Measurements from ENCODE around the gene IL32. TPM values are rescaled to one million over a fixed set of nuclear protein-coding genes. Genes with fewer than 3 reads are reported as not detected.

The IL32 gene
- total RNA-seq, 4 donors from 2014 or later, result 93.3 to 676 (median 590) TPM

- H3K27ac ChIP-seq, result no peak overlapping the region
- peak overlapping the region in 2 of 4 donors; percentile 63 to 68 for H3K4me3 ChIP-seq
- no peak for TF ChIP-seq POLR2A (IDR thresholded peaks at IDR 0.05)
- peak in 1 of 6 experiments; percentile 26 for TF ChIP-seq CTCF (IDR thresholded peaks at IDR 0.05)
- peaks cover 0 to 16% (median 0%) of the 10 kb centered on the region in 3 donors for H3K36me3 ChIP-seq
- H3K9me3 ChIP-seq, result no peaks in the 10 kb centered on the region
- peaks cover 0 to 29% (median 0%) of the 10 kb centered on the region in 4 donors for H3K4me1 ChIP-seq
- H3K27me3 ChIP-seq, result no peaks in the 10 kb centered on the region
- no peak for DNase-seq
Measured at GRCh38 chr16:3113765-3114479, 48.5 kb downstream of the IL32 start.

DNA sequence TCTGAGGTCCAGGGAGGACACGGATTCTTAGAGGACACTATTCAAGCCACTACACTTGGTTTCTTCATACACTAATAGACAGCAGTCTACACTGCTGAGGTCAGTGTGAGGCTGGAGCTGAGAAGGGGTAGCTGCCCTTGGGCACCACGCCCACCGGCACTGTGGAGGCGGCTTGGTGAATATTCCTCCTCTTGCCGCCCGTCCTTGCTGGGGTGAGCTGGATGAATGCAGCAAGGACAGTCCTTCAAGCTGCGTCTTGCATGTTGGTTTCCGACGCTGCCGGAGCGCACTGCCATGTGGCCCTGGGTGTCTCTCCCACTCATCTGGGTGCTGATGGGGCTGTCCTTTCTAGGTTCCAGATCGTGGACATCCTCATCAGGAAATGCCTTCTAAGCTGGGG, 49.6 kb downstream of the IL32 start:
- H3K36me3 ChIP-seq, result peaks cover 0 to 27% (median 0%) of the 10 kb centered on the region in 3 donors
- peaks cover 0 to 29% (median 0%) of the 10 kb centered on the region in 4 donors for H3K4me1 ChIP-seq
- no peak overlapping the region for H3K27ac ChIP-seq
- TF ChIP-seq POLR2A (IDR thresholded peaks at IDR 0.05) (no peak), CTCF (IDR thresholded peaks at IDR 0.05) (no peak)
- DNase-seq, result no peak
- H3K9me3 ChIP-seq, result no peaks in the 10 kb centered on the region
- H3K4me3 ChIP-seq, result no peak overlapping the region
- no peaks in the 10 kb centered on the region for H3K27me3 ChIP-seq

- no peak for DNase-seq
- Histone ChIP-seq H3K9me3 (no peaks in the 10 kb centered on the region), H3K4me3 (no peak overlapping the region), H3K27ac (no peak overlapping the region), H3K27me3 (no peaks in the 10 kb centered on the region), H3K36me3 (peaks cover 0 to 32% (median 0%) of the 10 kb centered on the region in 3 donors), H3K4me1 (peaks cover 0 to 29% (median 0%) of the 10 kb centered on the region in 4 donors)
- no peak for TF ChIP-seq CTCF (IDR thresholded peaks at IDR 0.05)
Measured at GRCh38 chr16:3115561-3115960, 50.1 kb downstream of the IL32 start.

GRCh38 chr16:3118204-3118790, 52.9 kb downstream of the IL32 start:
- H3K27me3 ChIP-seq, result no peaks in the 10 kb centered on the region
- no peak overlapping the region for H3K27ac ChIP-seq
- no peak for TF ChIP-seq POLR2A (IDR thresholded peaks at IDR 0.05)
- TF ChIP-seq CTCF (IDR thresholded peaks at IDR 0.05), result no peak
- no peaks in the 10 kb centered on the region for H3K9me3 ChIP-seq
- DNase-seq, result no peak
- H3K4me1 ChIP-seq, result peaks cover 0 to 12% (median 0%) of the 10 kb centered on the region in 4 donors
- H3K4me3 ChIP-seq, result no peak overlapping the region
- peaks cover 0 to 34% (median 0%) of the 10 kb centered on the region in 3 donors for H3K36me3 ChIP-seq

DNA sequence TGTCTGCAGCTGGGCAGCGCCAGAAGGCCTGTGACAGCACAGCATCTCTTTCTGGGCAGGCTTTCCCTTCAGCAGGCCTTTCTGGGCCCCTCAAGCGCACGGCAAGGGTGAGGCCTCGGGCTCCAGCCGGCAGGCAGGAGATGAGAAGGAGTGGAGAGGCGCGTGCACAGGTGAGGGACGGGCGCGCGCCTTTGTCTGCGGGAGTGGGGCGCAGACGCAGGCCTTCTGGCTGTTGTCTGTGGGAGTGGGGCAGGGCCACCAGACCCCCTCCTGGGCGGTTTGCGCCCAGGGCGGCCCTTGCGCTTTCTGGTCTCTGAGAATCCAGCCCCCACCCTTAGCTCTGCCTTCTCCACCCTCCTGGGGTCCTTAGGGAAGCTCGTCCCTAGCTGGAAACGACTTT, 53.4 kb downstream of the IL32 start:
- Histone ChIP-seq H3K4me3 (no peak overlapping the region), H3K9me3 (no peaks in the 10 kb centered on the region), H3K36me3 (peaks cover 0 to 34% (median 0%) of the 10 kb centered on the region in 3 donors), H3K4me1 (peaks cover 0 to 12% (median 1%) of the 10 kb centered on the region in 4 donors), H3K27ac (no peak overlapping the region), H3K27me3 (no peaks in the 10 kb centered on the region)
- TF ChIP-seq CTCF (IDR thresholded peaks at IDR 0.05) (no peak), POLR2A (IDR thresholded peaks at IDR 0.05) (no peak)
- no peak for DNase-seq

Small RNAs within 50 kb of the gene (small RNA-seq; reads per million reads assigned to genes)
- gene RNU1-22P, result 0 reads per million in 2 donors

Other genes with a start within 250 kb of the IL32 start
- gene PRSS21, start 248.4 kb upstream of the IL32 start, total RNA-seq, result under 1 TPM in 1 of 4 donors, not detected in 3; 0.88 TPM
- gene ZG16B, start 235.3 kb upstream of the IL32 start, total RNA-seq, result 10 to 100 TPM in 1 of 4 donors, 1 to 10 TPM in 3; 2.5 to 13.0 (median 5.5) TPM
- 1 to 10 TPM in 3 of 4 donors, not detected in 1; 1.4 to 1.9 (median 1.8) TPM for gene PRSS22, start 207.5 kb upstream of the IL32 start, total RNA-seq
- 10 to 100 TPM; 40.8 to 61.3 (median 53.1) TPM for gene FLYWCH2, start 182.4 kb upstream of the IL32 start, total RNA-seq
- gene FLYWCH1, start 153.7 kb upstream of the IL32 start, total RNA-seq, result 10 to 100 TPM; 30.1 to 67.4 (median 46.8) TPM
- gene KREMEN2, start 101.4 kb upstream of the IL32 start, total RNA-seq, result 1 to 10 TPM in 1 of 4 donors, under 1 TPM in 1, not detected in 2; 0.40 to 1.6 TPM
- 10 to 100 TPM in 1 of 4 donors, 1 to 10 TPM in 3; 6.3 to 13.2 (median 9.2) TPM for gene PAQR4, start 96.3 kb upstream of the IL32 start, total RNA-seq
- 10 to 100 TPM in 1 of 4 donors, 1 to 10 TPM in 3; 4.3 to 23.9 (median 6.0) TPM for gene PKMYT1, start 85.2 kb upstream of the IL32 start, total RNA-seq
- gene CLDN9, start 52.7 kb upstream of the IL32 start, total RNA-seq, result 1 to 10 TPM in 3 of 4 donors, under 1 TPM in 1; 0.76 to 2.5 (median 1.2) TPM
- gene CLDN6, start 47.5 kb upstream of the IL32 start, total RNA-seq, result not detected
- 10 to 100 TPM in 3 of 4 donors, 1 to 10 TPM in 1; 4.1 to 56.4 (median 39.8) TPM for gene TNFRSF12A, start 45.3 kb upstream of the IL32 start, total RNA-seq
- gene HCFC1R1, start 41.7 kb upstream of the IL32 start, total RNA-seq, result 10 to 100 TPM; 14.0 to 38.0 (median 34.1) TPM
- gene THOC6, start 41.6 kb upstream of the IL32 start, total RNA-seq, result 10 to 100 TPM in 3 of 4 donors, 1 to 10 TPM in 1; 9.6 to 64.4 (median 27.1) TPM
- gene BICDL2, start 28.7 kb upstream of the IL32 start, total RNA-seq, result 100 to 1,000 TPM in 2 of 4 donors, 10 to 100 TPM in 2; 44.6 to 126 (median 93.8) TPM
- gene MMP25, start 19.1 kb upstream of the IL32 start, total RNA-seq, result 1 to 10 TPM in 3 of 4 donors, not detected in 1; 1.4 to 3.3 (median 2.4) TPM
- not detected for gene ZSCAN10, start 33.7 kb downstream of the IL32 start, total RNA-seq
- gene ZNF205, start 46.9 kb downstream of the IL32 start, total RNA-seq, result 10 to 100 TPM in 3 of 4 donors, 1 to 10 TPM in 1; 5.0 to 24.6 (median 16.2) TPM
- gene ZNF213, start 69.4 kb downstream of the IL32 start, total RNA-seq, result 10 to 100 TPM; 14.9 to 40.6 (median 18.4) TPM
- gene OR1F1, start 122.6 kb downstream of the IL32 start, total RNA-seq, result not detected
- gene ZNF200, start 169.5 kb downstream of the IL32 start, total RNA-seq, result 10 to 100 TPM in 2 of 4 donors, 1 to 10 TPM in 2; 8.6 to 13.0 (median 10.0) TPM
- 1 to 10 TPM; 1.2 to 6.6 (median 2.2) TPM for gene MEFV, start 191.0 kb downstream of the IL32 start, total RNA-seq
- 10 to 100 TPM; 19.0 to 35.8 (median 27.5) TPM for gene ZNF263, start 217.9 kb downstream of the IL32 start, total RNA-seq
- 10 to 100 TPM in 1 of 4 donors, 1 to 10 TPM in 3; 1.2 to 14.9 (median 2.9) TPM for gene TIGD7, start 239.8 kb downstream of the IL32 start, total RNA-seq
- gene ZNF75A, start 239.9 kb downstream of the IL32 start, total RNA-seq, result 10 to 100 TPM; 19.3 to 56.9 (median 41.6) TPM

Measured in Peyer's patch (tissue), 4 donors.